Measurements from ENCODE around the gene KRT32.

Gene KRT32

GRCh38 chr17:41455236-41455635 lies 11.9 kb downstream of the KRT32 start:
- no peak for TF ChIP-seq CTCF (IDR thresholded peaks at IDR 0.05; ENCODE audit: low read depth, low read length, missing control alignments)
- no peak for DNase-seq (ENCODE audit: low read depth)

GRCh38 chr17:41453066-41453465 lies 14.1 kb downstream of the KRT32 start:
- no peak for TF ChIP-seq CTCF (IDR thresholded peaks at IDR 0.05; ENCODE audit: low read depth, low read length, missing control alignments)

More at GRCh38 chr17:41455236-41455635, 11.9 kb downstream of the KRT32 start:
- H3K4me3 ChIP-seq (ENCODE audit: low read depth, low read length): no peak overlapping the region

GRCh38 chr17:41452281-41452680 lies 14.9 kb downstream of the KRT32 start:
- no peak overlapping the region for H3K4me3 ChIP-seq (ENCODE audit: low read depth, low read length)
- no peak for DNase-seq (ENCODE audit: low read depth)
- no peak for TF ChIP-seq CTCF (IDR thresholded peaks at IDR 0.05; ENCODE audit: low read depth, low read length, missing control alignments)

More at GRCh38 chr17:41453066-41453465, 14.1 kb downstream of the KRT32 start:
- DNase-seq (ENCODE audit: low read depth): no peak
- H3K4me3 ChIP-seq (ENCODE audit: low read depth, low read length): no peak overlapping the region

- DNase-seq (ENCODE audit: low read depth): no peak
- no peak for TF ChIP-seq CTCF (IDR thresholded peaks at IDR 0.05; ENCODE audit: low read depth, low read length, missing control alignments)
- H3K4me3 ChIP-seq (ENCODE audit: low read depth, low read length): no peak overlapping the region
These were observed 15.9 kb downstream of the KRT32 start for GRCh38 chr17:41451154-41451728.

GRCh38 chr17:41449008-41449407 lies 18.2 kb downstream of the KRT32 start:
- TF ChIP-seq CTCF (IDR thresholded peaks at IDR 0.05; ENCODE audit: low read depth, low read length, missing control alignments): no peak
- no peak for DNase-seq (ENCODE audit: low read depth)
- H3K4me3 ChIP-seq (ENCODE audit: low read depth, low read length): no peak overlapping the region

- no peak for DNase-seq (ENCODE audit: low read depth)
- TF ChIP-seq CTCF (IDR thresholded peaks at IDR 0.05; ENCODE audit: low read depth, low read length, missing control alignments): no peak
- H3K4me3 ChIP-seq (ENCODE audit: low read depth, low read length): no peak overlapping the region
These were observed 18.7 kb downstream of the KRT32 start for GRCh38 chr17:41448506-41448905.

GRCh38 chr17:41446806-41447205 lies 20.4 kb downstream of the KRT32 start:
- no peak for DNase-seq (ENCODE audit: low read depth)
- no peak for TF ChIP-seq CTCF (IDR thresholded peaks at IDR 0.05; ENCODE audit: low read depth, low read length, missing control alignments)
- no peak overlapping the region for H3K4me3 ChIP-seq (ENCODE audit: low read depth, low read length)

All from GM12864 (cell line).